Measurements from ENCODE around the gene KLHL29.

GRCh38 chr2:23459032-23459431 lies 74.1 kb downstream of the KLHL29 start:
- TF ChIP-seq CTCF (IDR thresholded peaks at IDR 0.05) (no peak), POLR2A (IDR thresholded peaks at IDR 0.05) (no peak)
